Lower lobe of right lung (tissue), 2 donors: ENCODE results near the gene MTMR11. TPM values are rescaled to one million over a fixed set of nuclear protein-coding genes. Genes with fewer than 3 reads are reported as not detected.

ENCODE experiments used
- ATAC-seq, 2 donors: fragments of 200-7000 bp; cut with Tn5 transposase; one replicate each; pipeline ENCODE4 v1.9.1; 2020 to 2022; ENCODE audit warnings: mild to moderate bottlenecking in 2 of 2, moderate library complexity in 2 of 2
- DNase-seq: peaks from one replicate; pipeline ENCODE4 v3.0.0-alpha.2; 2020
- H3K27ac ChIP-seq: fragments of 200-600 bp; one replicate; pipeline ENCODE4 v1.8.0; 2022
- H3K27me3 ChIP-seq: fragments of 200-600 bp; one replicate; pipeline ENCODE4 v1.8.0; 2022; ENCODE audit warnings: low read depth
- H3K36me3 ChIP-seq: fragments of 200-600 bp; one replicate; pipeline ENCODE4 v1.8.0; 2022; ENCODE audit warnings: mild to moderate bottlenecking
- H3K4me1 ChIP-seq: fragments of 200-600 bp; one replicate; pipeline ENCODE4 v1.8.0; 2022
- H3K4me3 ChIP-seq: fragments of 200-600 bp; one replicate; pipeline ENCODE4 v1.8.0; 2022; ENCODE audit warnings: mild to moderate bottlenecking
- H3K9me3 ChIP-seq: fragments of 200-600 bp; one replicate; pipeline ENCODE4 v1.8.0; 2022
- intact Hi-C: fragments of 100-400 bp; cut with DNase I; formaldehyde crosslinking; loops from one replicate; pipeline ENCODE4 v1.11.0; 2022
- total RNA-seq: library from RNA; stranded (reverse); fragmentation: NEBNext Ultra II Directional; extraction: Animal tissue kit (Norgen Biotek cat#: 25700); gene quantifications from one replicate; pipeline ENCODE4 v1.2.1, GENCODE V29; 2021
- TF ChIP-seq, protein P1 (sequence below): fragments of 200-600 bp; IDR thresholded peaks from one replicate; pipeline ENCODE4 v1.8.0; 2022; ENCODE audit warnings: antibody characterized with exemption, mild to moderate bottlenecking
- donor health status: DM: no; HTN: yes; CAD: no; lungs with severe emphysema.

The MTMR11 gene
- total RNA-seq, 1 donor from 2014 or later, result 20.4 TPM

DNA sequence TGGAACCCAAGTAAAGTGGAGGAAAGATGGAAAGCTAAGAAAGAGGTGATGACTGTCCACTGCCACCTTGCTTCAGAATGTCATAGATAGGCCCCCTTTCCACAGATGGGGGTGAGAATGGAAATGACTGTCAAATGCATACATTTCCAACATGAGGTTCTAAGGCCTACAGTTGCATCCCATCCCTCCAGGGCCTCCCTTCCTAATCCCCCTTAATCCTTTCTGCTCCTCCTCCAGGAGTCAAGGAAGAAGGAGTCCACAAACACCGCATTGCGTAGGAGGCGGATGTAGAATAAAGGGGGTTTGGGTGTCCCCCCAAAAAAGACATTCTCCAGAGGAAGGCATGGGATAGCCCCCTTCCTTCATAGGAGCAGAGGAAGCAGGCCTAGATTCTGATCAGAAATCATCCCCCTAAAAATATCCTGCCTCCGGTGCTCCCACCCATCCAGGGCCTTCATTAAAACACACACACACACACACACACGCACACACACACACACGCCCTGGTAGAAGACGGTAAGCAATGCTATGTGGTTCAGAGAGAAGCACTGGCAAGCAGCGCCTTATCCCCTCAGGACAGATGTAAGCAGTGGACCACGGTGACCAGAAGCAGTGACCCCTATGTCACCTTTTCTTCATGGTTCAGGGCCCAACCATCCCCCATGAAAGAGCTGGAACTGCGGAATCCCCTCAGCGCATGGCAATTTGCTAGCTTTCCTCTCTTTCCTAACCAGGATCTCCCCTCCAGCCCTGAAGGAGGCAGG, 21.1 kb downstream of the MTMR11 start:
- no peaks in the 10 kb centered on the region for H3K36me3 ChIP-seq
- TF ChIP-seq, protein P1, sequence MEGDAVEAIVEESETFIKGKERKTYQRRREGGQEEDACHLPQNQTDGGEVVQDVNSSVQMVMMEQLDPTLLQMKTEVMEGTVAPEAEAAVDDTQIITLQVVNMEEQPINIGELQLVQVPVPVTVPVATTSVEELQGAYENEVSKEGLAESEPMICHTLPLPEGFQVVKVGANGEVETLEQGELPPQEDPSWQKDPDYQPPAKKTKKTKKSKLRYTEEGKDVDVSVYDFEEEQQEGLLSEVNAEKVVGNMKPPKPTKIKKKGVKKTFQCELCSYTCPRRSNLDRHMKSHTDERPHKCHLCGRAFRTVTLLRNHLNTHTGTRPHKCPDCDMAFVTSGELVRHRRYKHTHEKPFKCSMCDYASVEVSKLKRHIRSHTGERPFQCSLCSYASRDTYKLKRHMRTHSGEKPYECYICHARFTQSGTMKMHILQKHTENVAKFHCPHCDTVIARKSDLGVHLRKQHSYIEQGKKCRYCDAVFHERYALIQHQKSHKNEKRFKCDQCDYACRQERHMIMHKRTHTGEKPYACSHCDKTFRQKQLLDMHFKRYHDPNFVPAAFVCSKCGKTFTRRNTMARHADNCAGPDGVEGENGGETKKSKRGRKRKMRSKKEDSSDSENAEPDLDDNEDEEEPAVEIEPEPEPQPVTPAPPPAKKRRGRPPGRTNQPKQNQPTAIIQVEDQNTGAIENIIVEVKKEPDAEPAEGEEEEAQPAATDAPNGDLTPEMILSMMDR, result no peak
- H3K27ac ChIP-seq, result no peak overlapping the region
- intact Hi-C loops, result no loop called here
- H3K27me3 ChIP-seq, result peaks cover 9% of the 10 kb centered on the region
- DNase-seq (no peak), ATAC-seq (no peak)
- H3K4me3 ChIP-seq, result no peak overlapping the region
- H3K9me3 ChIP-seq, result no peaks in the 10 kb centered on the region
- peaks cover 11% of the 10 kb centered on the region for H3K4me1 ChIP-seq

DNA sequence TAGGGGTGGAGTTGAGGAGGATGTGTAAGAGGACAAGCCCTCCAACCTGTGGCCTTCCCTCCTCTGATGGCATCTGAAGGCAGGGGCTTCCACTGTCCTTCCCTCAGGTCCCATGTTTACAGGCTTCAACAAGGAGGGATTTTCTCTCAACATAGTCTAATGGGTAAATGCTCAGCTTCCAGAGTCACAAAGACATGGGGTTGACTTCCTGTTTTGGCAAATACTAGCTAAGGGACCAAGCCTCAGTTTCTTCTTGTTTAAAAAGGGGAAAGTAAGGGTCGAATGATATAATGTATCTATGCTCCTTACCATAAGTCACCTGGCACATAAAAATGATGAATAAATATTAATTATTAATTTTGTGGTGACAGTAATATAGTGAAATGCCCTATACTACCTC, 22.1 kb downstream of the MTMR11 start:
- no peak for ATAC-seq
- Histone ChIP-seq H3K36me3 (no peaks in the 10 kb centered on the region), H3K9me3 (no peaks in the 10 kb centered on the region), H3K27me3 (peaks cover 9% of the 10 kb centered on the region), H3K27ac (no peak overlapping the region), H3K4me3 (no peak overlapping the region), H3K4me1 (peaks cover 11% of the 10 kb centered on the region)
- TF ChIP-seq, protein P1, result no peak
- intact Hi-C loops, result no loop called here
- no peak for DNase-seq

DNA sequence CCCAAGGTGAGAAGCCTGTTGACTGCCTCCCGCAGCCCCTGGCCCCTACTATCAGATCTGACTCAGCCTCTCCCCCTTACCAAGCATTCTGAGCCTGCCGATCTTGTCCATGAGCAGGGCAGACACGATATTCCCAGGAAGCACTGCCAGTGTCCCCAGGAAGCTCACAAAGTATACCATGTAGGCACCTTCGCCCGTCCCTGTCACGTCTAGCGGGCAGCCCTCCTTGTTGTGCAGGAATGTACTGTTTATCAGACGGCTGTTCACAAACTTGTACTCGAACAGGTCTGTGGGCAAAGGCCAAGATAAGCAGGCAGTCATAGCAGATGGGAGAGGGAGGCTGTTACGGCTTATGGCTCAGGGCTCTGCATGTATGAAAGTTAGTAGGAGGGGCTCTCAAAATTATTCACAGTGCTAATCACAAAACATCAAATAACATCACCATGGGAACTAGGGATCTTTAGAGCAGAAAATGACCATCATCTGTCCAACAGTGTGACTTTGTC, 30.1 kb downstream of the MTMR11 start:
- Histone ChIP-seq H3K4me3 (no peak overlapping the region), H3K4me1 (no peaks in the 10 kb centered on the region), H3K9me3 (no peaks in the 10 kb centered on the region), H3K27me3 (no peaks in the 10 kb centered on the region), H3K27ac (no peak overlapping the region), H3K36me3 (no peaks in the 10 kb centered on the region)
- ATAC-seq (no peak), DNase-seq (no peak)
- TF ChIP-seq, protein P1, result no peak
- intact Hi-C loops, result no loop called here

DNA sequence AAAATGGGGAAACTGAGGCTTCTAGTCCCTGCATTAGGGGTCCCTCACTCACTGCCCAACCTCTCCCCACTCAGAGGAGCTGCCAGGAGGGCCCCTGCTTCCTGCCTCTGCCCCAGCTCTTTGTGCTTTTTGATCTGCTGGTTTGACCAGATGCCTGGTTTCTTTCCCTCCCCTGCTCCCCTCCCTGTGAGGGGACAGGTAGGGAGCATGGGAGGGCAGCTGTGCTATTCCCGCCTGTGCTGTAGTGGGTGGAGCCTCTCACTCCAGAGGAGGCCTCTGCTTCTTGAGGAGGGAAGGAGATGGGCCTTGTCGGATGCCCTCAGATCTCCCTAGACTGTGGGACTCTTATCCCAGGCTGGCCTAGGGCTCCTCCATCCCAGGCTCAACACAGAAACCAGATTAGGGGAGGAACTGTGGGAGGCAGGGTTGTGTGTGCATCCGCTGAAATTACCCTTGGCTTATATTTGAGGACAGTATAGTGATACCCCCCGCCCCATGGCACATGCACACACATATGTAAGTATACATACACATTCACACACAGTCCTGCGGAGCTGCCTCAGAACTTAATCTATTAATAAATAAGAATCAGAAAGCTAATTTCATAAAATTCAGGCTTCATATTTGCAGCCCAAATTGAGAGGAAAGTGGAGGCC, 32.7 kb downstream of the MTMR11 start:
- Histone ChIP-seq H3K9me3 (no peaks in the 10 kb centered on the region), H3K27ac (no peak overlapping the region), H3K4me1 (peaks cover 10% of the 10 kb centered on the region), H3K36me3 (no peaks in the 10 kb centered on the region), H3K27me3 (no peaks in the 10 kb centered on the region), H3K4me3 (no peak overlapping the region)
- TF ChIP-seq, protein P1, result no peak
- intact Hi-C loops, result no loop called here
- DNase-seq (no peak), ATAC-seq (no peak)

DNA sequence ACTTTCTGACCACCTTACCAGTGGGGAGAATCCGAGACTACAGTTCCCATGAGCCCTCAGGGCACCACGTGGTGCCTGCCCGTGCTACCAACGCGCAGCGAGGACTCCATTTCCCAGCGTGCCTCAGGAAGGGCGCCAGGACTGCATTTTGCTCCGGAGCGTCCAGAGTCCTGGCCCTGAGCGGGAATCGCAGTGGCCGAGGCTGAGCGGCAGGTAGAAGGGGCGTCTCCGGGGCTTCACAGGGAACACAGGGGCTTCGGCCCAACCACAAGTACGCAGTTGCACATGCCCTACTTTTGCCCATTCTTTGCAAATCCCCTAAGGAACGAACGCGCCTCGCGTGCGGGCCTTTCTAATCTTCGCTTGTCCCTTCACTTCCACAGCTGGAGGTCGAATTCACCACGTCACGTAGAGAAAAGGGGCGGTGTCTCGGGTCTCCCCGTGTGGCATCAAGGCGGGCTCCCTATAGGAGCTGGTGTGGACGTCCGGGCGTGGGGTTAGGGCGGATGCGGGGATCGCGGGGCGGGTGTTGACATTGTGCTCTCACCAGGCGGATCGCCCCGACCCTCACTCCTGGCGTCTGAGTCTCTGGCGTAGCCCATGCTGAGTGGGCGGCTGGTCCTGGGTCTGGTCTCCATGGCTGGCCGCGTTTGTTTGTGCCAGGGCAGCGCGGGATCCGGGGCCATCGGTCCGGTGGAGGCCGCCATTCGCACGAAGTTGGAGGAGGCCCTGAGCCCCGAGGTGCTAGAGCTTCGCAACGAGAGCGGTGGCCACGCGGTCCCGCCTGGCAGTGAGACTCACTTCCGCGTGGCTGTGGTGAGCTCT, 37.0 kb downstream of the MTMR11 start, which contains the start of gene BOLA1:
Gene BOLA1, plus strand, starts transcription at position 109 of the 825 bp plus-strand sequence. Its CDS starts 492 bp downstream, at position 601.
- Histone ChIP-seq H3K36me3 (no peaks in the 10 kb centered on the region), H3K4me1 (peaks cover 10% of the 10 kb centered on the region), H3K27me3 (no peaks in the 10 kb centered on the region), H3K9me3 (no peaks in the 10 kb centered on the region), H3K4me3 (peak within 1 kb of the TSS; percentile 73), H3K27ac (peak within 1 kb of the TSS; percentile 85)
- intact Hi-C loops, result no loop called here
- DNase-seq (peak; percentile 96), ATAC-seq (peak; percentile 99 to 100)
- TF ChIP-seq, protein P1, result no peak
